ENCODE results near the gene PDE7B.

DNA sequence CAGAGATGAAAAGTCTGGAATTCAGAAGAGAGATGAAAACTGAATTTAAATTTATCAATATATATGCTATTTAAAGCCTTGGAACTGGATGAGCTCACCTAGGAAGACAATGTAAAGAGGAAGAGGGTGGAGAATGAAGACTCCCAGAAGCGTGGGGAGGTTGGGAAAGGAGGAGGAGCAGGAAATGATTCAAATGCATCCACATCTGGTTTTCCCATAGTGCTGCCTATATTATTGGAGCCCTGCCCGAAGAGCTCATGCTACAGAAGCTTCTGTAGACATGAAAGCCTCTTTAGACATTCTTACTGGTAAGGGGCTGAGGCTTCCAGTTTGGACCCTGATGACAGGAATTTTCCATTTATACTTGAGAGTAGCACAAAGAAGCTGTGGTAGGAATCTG lies 19.2 kb downstream of the PDE7B start:
- TF ChIP-seq CTCF (conservative IDR thresholded peaks at IDR 0.05 in 1 of 2, IDR thresholded peaks at IDR 0.05 in 1 of 2; ENCODE audit: low read depth in 1 of 2, low read length in 2 of 2) (no peak), EZH2 (IDR thresholded peaks at IDR 0.05; ENCODE audit: low read length, missing control alignments) (no peak)

Measured in fibroblast of lung (primary cell).